Astrocyte (in vitro differentiated cells and primary cell): ENCODE results near the gene ITPKA.
A peak's percentile ranks its signal among the peaks of the same experiment; 100 is the strongest.

ENCODE experiments used
- EZH2 ChIP-seq: IDR thresholded peaks from 2 replicates; pipeline ENCODE4 v1.6.1; 2012; ENCODE audit warnings: mild to moderate bottlenecking, low read length, inconsistent platforms; ENCODE audit not compliant: insufficient read depth
- TF ChIP-seq, protein P1 (sequence below): IDR thresholded peaks from 2 replicates; pipeline ENCODE4 v1.5.1; 2011; ENCODE audit warnings: low read depth, mild to moderate bottlenecking, inconsistent platforms, low read length, moderate library complexity; ENCODE audit not compliant: insufficient read depth

DNA sequence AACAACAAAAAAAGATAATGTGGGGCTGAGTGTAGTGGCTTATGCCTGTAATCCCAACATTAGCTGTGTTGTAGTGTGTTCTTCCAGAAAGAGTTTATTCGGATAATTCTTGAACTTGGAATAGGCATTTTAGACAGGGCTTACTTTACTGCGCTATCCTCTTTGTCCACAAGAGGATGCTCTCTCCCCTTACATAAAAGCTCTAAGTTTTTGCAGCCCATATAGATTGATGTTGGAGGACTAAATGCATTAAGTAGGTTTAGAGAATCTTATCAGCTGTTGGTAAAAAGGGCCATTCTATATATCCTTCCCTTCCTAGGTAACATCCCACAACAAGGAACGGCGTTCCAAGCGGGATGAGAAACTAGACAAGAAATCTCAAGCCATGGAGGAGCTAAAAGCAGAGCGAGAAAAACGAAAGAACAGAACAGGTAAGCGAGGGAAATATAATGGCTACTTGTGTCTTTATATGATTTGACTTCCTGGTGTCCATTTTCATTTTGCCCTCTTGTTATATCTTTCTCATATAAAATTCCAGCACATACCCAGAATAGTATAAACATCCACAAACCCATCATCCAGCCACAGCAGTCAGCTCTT lies 27.8 kb upstream of the ITPKA start:
- TF ChIP-seq, protein P1, sequence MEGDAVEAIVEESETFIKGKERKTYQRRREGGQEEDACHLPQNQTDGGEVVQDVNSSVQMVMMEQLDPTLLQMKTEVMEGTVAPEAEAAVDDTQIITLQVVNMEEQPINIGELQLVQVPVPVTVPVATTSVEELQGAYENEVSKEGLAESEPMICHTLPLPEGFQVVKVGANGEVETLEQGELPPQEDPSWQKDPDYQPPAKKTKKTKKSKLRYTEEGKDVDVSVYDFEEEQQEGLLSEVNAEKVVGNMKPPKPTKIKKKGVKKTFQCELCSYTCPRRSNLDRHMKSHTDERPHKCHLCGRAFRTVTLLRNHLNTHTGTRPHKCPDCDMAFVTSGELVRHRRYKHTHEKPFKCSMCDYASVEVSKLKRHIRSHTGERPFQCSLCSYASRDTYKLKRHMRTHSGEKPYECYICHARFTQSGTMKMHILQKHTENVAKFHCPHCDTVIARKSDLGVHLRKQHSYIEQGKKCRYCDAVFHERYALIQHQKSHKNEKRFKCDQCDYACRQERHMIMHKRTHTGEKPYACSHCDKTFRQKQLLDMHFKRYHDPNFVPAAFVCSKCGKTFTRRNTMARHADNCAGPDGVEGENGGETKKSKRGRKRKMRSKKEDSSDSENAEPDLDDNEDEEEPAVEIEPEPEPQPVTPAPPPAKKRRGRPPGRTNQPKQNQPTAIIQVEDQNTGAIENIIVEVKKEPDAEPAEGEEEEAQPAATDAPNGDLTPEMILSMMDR, result peak; percentile 100
- TF ChIP-seq EZH2, result no peak
